ENCODE measurements around the gene DEXI. TPM values are rescaled to one million over a fixed set of nuclear protein-coding genes. Genes with fewer than 3 reads are reported as not detected.
A peak's percentile ranks its signal among the peaks of the same experiment; 100 is the strongest.

DEXI gene
- total and polyA plus RNA-seq, 9 of the 15 experiments (the other 6 are each of a cell fraction or from before 2014, with no cell fraction given), result 2.9 to 40.1 (median 22.0) TPM

DNA sequence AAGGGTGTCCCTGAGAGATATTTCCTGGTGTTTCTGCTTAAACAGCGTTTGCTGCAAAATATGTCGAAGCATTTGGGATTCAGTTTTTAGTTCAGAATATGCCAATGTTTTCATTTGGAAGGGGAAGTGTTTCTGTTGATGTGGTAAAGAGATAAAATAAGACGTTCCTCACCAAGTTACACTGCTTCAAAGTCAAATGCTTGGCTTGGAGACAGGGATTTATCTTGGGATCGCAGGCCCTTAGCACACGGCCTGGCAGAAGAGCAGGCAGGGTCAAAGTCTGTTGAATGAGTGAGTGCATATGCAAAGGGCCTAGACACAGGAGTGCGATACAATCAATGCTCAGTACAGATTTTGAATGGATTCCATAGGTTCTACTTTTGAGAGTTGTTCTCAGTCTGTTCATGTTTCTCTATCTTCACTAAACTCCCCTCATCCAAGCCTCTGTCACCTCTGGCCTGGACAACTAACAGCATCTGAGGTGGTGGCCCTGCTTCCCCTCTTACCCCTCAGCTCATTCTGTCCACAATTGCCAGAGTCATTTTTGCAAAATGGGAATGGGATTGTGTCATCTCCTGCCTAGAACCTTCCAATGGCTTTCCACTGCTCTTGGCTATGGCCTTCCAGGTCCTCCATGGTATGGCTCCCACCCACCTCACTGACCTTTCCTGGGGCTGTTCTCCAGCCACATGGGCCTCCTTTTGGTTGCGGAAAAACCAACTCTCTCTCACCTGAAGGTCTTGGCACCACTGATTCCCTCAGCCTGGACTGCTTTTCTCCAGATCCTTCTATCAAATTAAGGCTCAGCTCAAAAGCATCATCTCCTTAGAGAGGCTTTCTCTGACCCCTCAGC, 3.2 kb downstream of the DEXI start:
- FAIRE-seq (peak; percentile 44), DNase-seq (ENCODE audit: extremely low read depth in 1 of 4, low spot score in 3 of 4) (peak in 1 of 4 experiments; percentile 49), ATAC-seq (no peak)
- intact Hi-C loops (cut with micrococcal nuclease), result no loop called here
- no peak overlapping the region for H3K4me3 ChIP-seq
- peaks cover 39% of the 10 kb centered on the region; the same call in 2 of the 3 replicates for H3K36me3 ChIP-seq (ENCODE audit: control insufficient read depth, insufficient read depth, low read length)
- no peaks in the 10 kb centered on the region for H3K9me3 ChIP-seq (replicated peaks; ENCODE audit: control insufficient read depth, insufficient read depth, low read depth, low read length)
- ChIA-PET POLR2A (no interaction called here), CTCF (ENCODE audit: low intra/inter-chr PET ratio) (interaction anchor here (0.5 kb wide), 1 partner anchor 425 kb away, joined by 3 read pairs; no protein-coding TSS in a partner anchor)
- H3K27me3 ChIP-seq (ENCODE audit: control insufficient read depth in 2 of 2, insufficient read depth in 2 of 2, low read length in 2 of 2), result no peaks in the 10 kb centered on the region
- peak overlapping the region in 1 of 2 experiments; percentile 89; a peak in 1 of 4 replicates for H3K9ac ChIP-seq (ENCODE audit: insufficient read depth in 1 of 2, low read depth in 2 of 2, low read length in 2 of 2)
- in situ Hi-C loops (cut with MboI), result loop anchor here (10.0 kb wide), 1 partner anchor 684 kb away; no protein-coding TSS in a partner anchor
- peaks cover 54% of the 10 kb centered on the region for H4K20me1 ChIP-seq (replicated peaks; ENCODE audit: control insufficient read depth, insufficient read depth, low read length)
- no peak overlapping the region for H3K27ac ChIP-seq (ENCODE audit: extremely low read depth, low read depth, low read length)
- no TSS peak for BruUV-seq (replicated peaks)
- H2AFZ ChIP-seq (ENCODE audit: low read depth, low read length), result no peak overlapping the region
- peaks cover 62% of the 10 kb centered on the region for H3K79me2 ChIP-seq (ENCODE audit: control insufficient read depth, insufficient read depth, low read length)
- 27% methylated on average over 7 of the region's 7 CpGs for WGBS (ENCODE audit: insufficient coverage, low coverage, missing lambda C conversion rate)
- H3K9me1 ChIP-seq (ENCODE audit: control insufficient read depth, insufficient read depth, low read length), result peaks cover 16% of the 10 kb centered on the region
- H3K4me2 ChIP-seq (ENCODE audit: insufficient read depth, low read length), result peak overlapping the region; percentile 87
- H3K4me1 ChIP-seq (replicated peaks in 1 of 2; ENCODE audit: control insufficient read depth in 2 of 2, insufficient read depth in 2 of 2, low read length in 2 of 2), result peaks cover 28 to 52% of the 10 kb centered on the region in 2 experiments
- TF ChIP-seq SRSF3 (IDR thresholded peaks at IDR 0.05; ENCODE audit: insufficient read depth, low read length), result no peak
- TF ChIP-seq, protein P1, sequence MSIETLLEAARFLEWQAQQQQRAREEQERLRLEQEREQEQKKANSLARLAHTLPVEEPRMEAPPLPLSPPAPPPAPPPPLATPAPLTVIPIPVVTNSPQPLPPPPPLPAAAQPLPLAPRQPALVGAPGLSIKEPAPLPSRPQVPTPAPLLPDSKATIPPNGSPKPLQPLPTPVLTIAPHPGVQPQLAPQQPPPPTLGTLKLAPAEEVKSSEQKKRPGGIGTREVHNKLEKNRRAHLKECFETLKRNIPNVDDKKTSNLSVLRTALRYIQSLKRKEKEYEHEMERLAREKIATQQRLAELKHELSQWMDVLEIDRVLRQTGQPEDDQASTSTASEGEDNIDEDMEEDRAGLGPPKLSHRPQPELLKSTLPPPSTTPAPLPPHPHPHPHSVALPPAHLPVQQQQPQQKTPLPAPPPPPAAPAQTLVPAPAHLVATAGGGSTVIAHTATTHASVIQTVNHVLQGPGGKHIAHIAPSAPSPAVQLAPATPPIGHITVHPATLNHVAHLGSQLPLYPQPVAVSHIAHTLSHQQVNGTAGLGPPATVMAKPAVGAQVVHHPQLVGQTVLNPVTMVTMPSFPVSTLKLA (conservative IDR thresholded peaks at IDR 0.05), result 0 out of 4 replicates have a peak, but pooled peaks of 1 of the 2 experiments have one; percentile 31
- TF ChIP-seq CCAR2 (IDR thresholded peaks at IDR 0.05; ENCODE audit: low read depth, low read length), result no peak
- no peak for TF ChIP-seq FOS (IDR thresholded peaks at IDR 0.05; ENCODE audit: extremely low read depth, insufficient read length)
- no peak for TF ChIP-seq TARDBP (IDR thresholded peaks at IDR 0.05)
- no peak for TF ChIP-seq PURB (CRISPR knock-in tag; IDR thresholded peaks at IDR 0.05; ENCODE audit: low read depth)
- TF ChIP-seq HDAC2 (IDR thresholded peaks at IDR 0.05), result 0 out of 2 replicates have a peak, but pooled peaks have one; percentile 26
- no peak for TF ChIP-seq NR2C1 (IDR thresholded peaks at IDR 0.05)
- 0 out of 2 replicates have a peak, but pooled peaks have one; percentile 26 for TF ChIP-seq NR2C1 (tag; IDR thresholded peaks at IDR 0.05)
- TF ChIP-seq SMARCE1 (IDR thresholded peaks at IDR 0.05), result peak; percentile 70; the same call in 1 of the 2 replicates
- TF ChIP-seq ARID1B (IDR thresholded peaks at IDR 0.05), result peak; percentile 62
- TF ChIP-seq, protein P2, sequence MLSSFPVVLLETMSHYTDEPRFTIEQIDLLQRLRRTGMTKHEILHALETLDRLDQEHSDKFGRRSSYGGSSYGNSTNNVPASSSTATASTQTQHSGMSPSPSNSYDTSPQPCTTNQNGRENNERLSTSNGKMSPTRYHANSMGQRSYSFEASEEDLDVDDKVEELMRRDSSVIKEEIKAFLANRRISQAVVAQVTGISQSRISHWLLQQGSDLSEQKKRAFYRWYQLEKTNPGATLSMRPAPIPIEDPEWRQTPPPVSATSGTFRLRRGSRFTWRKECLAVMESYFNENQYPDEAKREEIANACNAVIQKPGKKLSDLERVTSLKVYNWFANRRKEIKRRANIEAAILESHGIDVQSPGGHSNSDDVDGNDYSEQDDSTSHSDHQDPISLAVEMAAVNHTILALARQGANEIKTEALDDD (IDR thresholded peaks at IDR 0.05), result no peak
- peak; percentile 55 for TF ChIP-seq TAL1 (IDR thresholded peaks at IDR 0.05)
- TF ChIP-seq, protein P3, sequence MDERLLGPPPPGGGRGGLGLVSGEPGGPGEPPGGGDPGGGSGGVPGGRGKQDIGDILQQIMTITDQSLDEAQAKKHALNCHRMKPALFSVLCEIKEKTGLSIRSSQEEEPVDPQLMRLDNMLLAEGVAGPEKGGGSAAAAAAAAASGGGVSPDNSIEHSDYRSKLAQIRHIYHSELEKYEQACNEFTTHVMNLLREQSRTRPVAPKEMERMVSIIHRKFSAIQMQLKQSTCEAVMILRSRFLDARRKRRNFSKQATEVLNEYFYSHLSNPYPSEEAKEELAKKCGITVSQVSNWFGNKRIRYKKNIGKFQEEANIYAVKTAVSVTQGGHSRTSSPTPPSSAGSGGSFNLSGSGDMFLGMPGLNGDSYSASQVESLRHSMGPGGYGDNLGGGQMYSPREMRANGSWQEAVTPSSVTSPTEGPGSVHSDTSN (CRISPR knock-in tag; IDR thresholded peaks at IDR 0.05; ENCODE audit: low read depth), result no peak
- TF ChIP-seq, protein P3 (tag; conservative IDR thresholded peaks at IDR 0.05; ENCODE audit: low read depth), result no peak
- TF ChIP-seq, protein P4, sequence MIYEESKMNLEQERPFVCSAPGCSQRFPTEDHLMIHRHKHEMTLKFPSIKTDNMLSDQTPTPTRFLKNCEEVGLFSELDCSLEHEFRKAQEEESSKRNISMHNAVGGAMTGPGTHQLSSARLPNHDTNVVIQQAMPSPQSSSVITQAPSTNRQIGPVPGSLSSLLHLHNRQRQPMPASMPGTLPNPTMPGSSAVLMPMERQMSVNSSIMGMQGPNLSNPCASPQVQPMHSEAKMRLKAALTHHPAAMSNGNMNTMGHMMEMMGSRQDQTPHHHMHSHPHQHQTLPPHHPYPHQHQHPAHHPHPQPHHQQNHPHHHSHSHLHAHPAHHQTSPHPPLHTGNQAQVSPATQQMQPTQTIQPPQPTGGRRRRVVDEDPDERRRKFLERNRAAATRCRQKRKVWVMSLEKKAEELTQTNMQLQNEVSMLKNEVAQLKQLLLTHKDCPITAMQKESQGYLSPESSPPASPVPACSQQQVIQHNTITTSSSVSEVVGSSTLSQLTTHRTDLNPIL (CRISPR knock-in tag; IDR thresholded peaks at IDR 0.05), result no peak

All from K562 (cell line).